Measurements from ENCODE around the gene RPS27. TPM values are rescaled to one million over a fixed set of nuclear protein-coding genes. Genes with fewer than 3 reads are reported as not detected.

The RPS27 gene
- total RNA-seq, 2 experiments from 2014 or later, result 2,596 to 2,883 TPM

- Mint-ChIP-seq H3K36me3 (ENCODE audit: low read depth) (peaks cover 19% of the 10 kb centered on the region), H3K27ac (peak within 1 kb of the TSS; percentile 91)
- POLR2A ChIA-PET, result interaction anchor here (0.5 to 2.1 kb wide), 4 partner anchors 17 to 309 kb away, joined by 3 to 13 read pairs (median 4); no protein-coding TSS in a partner anchor
Observed at GRCh38 chr1:153963030-153963849, 27.3 kb upstream of the RPS27 start, which contains the start of gene SLC39A1. Gene SLC39A1, minus strand, starts transcription at chr1:153963537. Its CDS starts 822 bp downstream, at chr1:153962715.

GRCh38 chr1:153963850-153964331 is 26.7 kb upstream of the RPS27 start:
- H3K27me3 Mint-ChIP-seq, result no peaks in the 10 kb centered on the region
- ChIA-PET POLR2A (interaction anchor here (2.1 kb wide), 1 partner anchor 18 kb away, joined by 6 read pairs; no protein-coding TSS in a partner anchor), CTCF (interaction anchor here (1.2 to 2.2 kb wide), 5 partner anchors 10 to 24 kb away, joined by 4 to 13 read pairs (median 7); partner anchors contain the start of genes DENND4B and RAB13)
- H3K4me3 Mint-ChIP-seq, result peak overlapping the region; percentile 81
- peak overlapping the region; percentile 91 for H3K27ac Mint-ChIP-seq
- no peak for DNase-seq
- peaks cover 69% of the 10 kb centered on the region for H3K4me1 Mint-ChIP-seq
- peaks cover 19% of the 10 kb centered on the region for H3K36me3 Mint-ChIP-seq (ENCODE audit: low read depth)
- no peaks in the 10 kb centered on the region for H3K9me3 Mint-ChIP-seq

More at GRCh38 chr1:153963030-153963849, 27.3 kb upstream of the RPS27 start, which contains the start of gene SLC39A1:
- Mint-ChIP-seq H3K9me3 (no peaks in the 10 kb centered on the region), H3K4me1 (peaks cover 68% of the 10 kb centered on the region), H3K4me3 (peak within 1 kb of the TSS; percentile 81), H3K27me3 (no peaks in the 10 kb centered on the region)
- DNase-seq, result peak; percentile 97
- CTCF ChIA-PET, result interaction anchor here (1.2 to 2.2 kb wide), 7 partner anchors 9 to 24 kb away, joined by 4 to 13 read pairs (median 7); partner anchors contain the start of genes DENND4B, JTB and RAB13

- Mint-ChIP-seq H3K27me3 (no peaks in the 10 kb centered on the region), H3K4me3 (peak within 1 kb of the TSS; percentile 88), H3K4me1 (peaks cover 62% of the 10 kb centered on the region), H3K9me3 (no peaks in the 10 kb centered on the region), H3K36me3 (ENCODE audit: low read depth) (peaks cover 4% of the 10 kb centered on the region), H3K27ac (peak within 1 kb of the TSS; percentile 95)
- POLR2A ChIA-PET, result interaction anchor here (0.6 to 1.7 kb wide), 6 partner anchors 9 to 196 kb away, joined by 3 to 9 read pairs (median 5); partner anchors contain the start of genes CRTC2, JTB and RPS27
- CTCF ChIA-PET, result interaction anchor here (0.6 to 3.5 kb wide), 18 partner anchors 9 to 296 kb away, joined by 3 to 25 read pairs (median 3); partner anchors contain the start of genes CRTC2, DENND4B, ILF2 and JTB
- DNase-seq, result peak; percentile 90
Observed at GRCh38 chr1:153967107-153967999, 23.2 kb upstream of the RPS27 start, which contains the start of gene CREB3L4. Gene CREB3L4, plus strand, starts transcription at chr1:153967902. Its CDS starts 624 bp downstream, at chr1:153968526.

- no peak for DNase-seq
- Mint-ChIP-seq H3K27ac (peak overlapping the region; percentile 95), H3K4me1 (peaks cover 63% of the 10 kb centered on the region), H3K4me3 (peak overlapping the region; percentile 88), H3K27me3 (no peaks in the 10 kb centered on the region), H3K36me3 (ENCODE audit: low read depth) (peaks cover 4% of the 10 kb centered on the region), H3K9me3 (no peaks in the 10 kb centered on the region)
- ChIA-PET POLR2A (interaction anchor here (0.7 to 1.7 kb wide), 3 partner anchors 10 to 22 kb away, joined by 3 to 9 read pairs (median 6); partner anchors contain the start of genes JTB and RPS27), CTCF (interaction anchor here (0.6 to 3.5 kb wide), 13 partner anchors 8 to 288 kb away, joined by 3 to 25 read pairs (median 3); partner anchors contain the start of genes CRTC2, DENND4B, JTB and RAB13)
Observed at GRCh38 chr1:153968000-153968363, 22.6 kb upstream of the RPS27 start.

- no peaks in the 10 kb centered on the region for H3K9me3 Mint-ChIP-seq
- CTCF ChIA-PET, result interaction anchor here (0.8 to 3.5 kb wide), 7 partner anchors 10 to 289 kb away, joined by 3 to 25 read pairs (median 3); partner anchors contain the start of genes DENND4B, JTB, RAB13 and SLC27A3
- peaks cover 66% of the 10 kb centered on the region for H3K4me1 Mint-ChIP-seq
- peak overlapping the region; percentile 88 for H3K4me3 Mint-ChIP-seq
- DNase-seq, result no peak
- H3K27ac Mint-ChIP-seq, result peak overlapping the region; percentile 95
- no peaks in the 10 kb centered on the region for H3K27me3 Mint-ChIP-seq
- H3K36me3 Mint-ChIP-seq (ENCODE audit: low read depth), result peaks cover 7% of the 10 kb centered on the region
- POLR2A ChIA-PET, result interaction anchor here (0.8 kb wide), 1 partner anchor 22 kb away, joined by 3 read pairs; the partner anchor contains the start of gene RPS27
Observed at GRCh38 chr1:153968408-153968807, 22.2 kb upstream of the RPS27 start.

- H3K9me3 Mint-ChIP-seq, result no peaks in the 10 kb centered on the region
- H3K36me3 Mint-ChIP-seq (ENCODE audit: low read depth), result peaks cover 12% of the 10 kb centered on the region
- DNase-seq, result no peak
- H3K27me3 Mint-ChIP-seq, result no peaks in the 10 kb centered on the region
- peak overlapping the region; percentile 54 for H3K27ac Mint-ChIP-seq
- ChIA-PET POLR2A (no interaction called here), CTCF (interaction anchor here (0.6 to 2.9 kb wide), 5 partner anchors 9 to 188 kb away, joined by 3 to 14 read pairs (median 3); partner anchors contain the start of gene JTB)
- no peak overlapping the region for H3K4me3 Mint-ChIP-seq
- H3K4me1 Mint-ChIP-seq, result peaks cover 63% of the 10 kb centered on the region
Observed at GRCh38 chr1:153968972-153969371, 21.6 kb upstream of the RPS27 start.

- Mint-ChIP-seq H3K27me3 (no peaks in the 10 kb centered on the region), H3K9me3 (no peaks in the 10 kb centered on the region), H3K36me3 (ENCODE audit: low read depth) (peaks cover 24% of the 10 kb centered on the region), H3K4me1 (peaks cover 67% of the 10 kb centered on the region), H3K27ac (no peak overlapping the region), H3K4me3 (no peak overlapping the region)
- ChIA-PET POLR2A (no interaction called here), CTCF (interaction anchor here (1.2 kb wide), 1 partner anchor 10 kb away, joined by 3 read pairs; no protein-coding TSS in a partner anchor)
- DNase-seq, result no peak
Observed at GRCh38 chr1:153970346-153970745, 20.2 kb upstream of the RPS27 start.

- CTCF ChIA-PET, result interaction anchor here (0.6 to 1.0 kb wide), 4 partner anchors 11 to 313 kb away, joined by 3 read pairs; no protein-coding TSS in a partner anchor
- Mint-ChIP-seq H3K27ac (no peak overlapping the region), H3K27me3 (no peaks in the 10 kb centered on the region), H3K4me1 (peaks cover 63% of the 10 kb centered on the region), H3K4me3 (no peak overlapping the region), H3K9me3 (no peaks in the 10 kb centered on the region), H3K36me3 (ENCODE audit: low read depth) (peaks cover 38% of the 10 kb centered on the region)
- DNase-seq, result no peak
- POLR2A ChIA-PET, result no interaction called here
Observed at GRCh38 chr1:153973071-153973470, 17.5 kb upstream of the RPS27 start.

- CTCF ChIA-PET, result interaction anchor here (0.6 to 1.0 kb wide), 4 partner anchors 8 to 313 kb away, joined by 3 read pairs; no protein-coding TSS in a partner anchor
- H3K36me3 Mint-ChIP-seq (ENCODE audit: low read depth), result peaks cover 38% of the 10 kb centered on the region
- POLR2A ChIA-PET, result no interaction called here
- no peak overlapping the region for H3K27ac Mint-ChIP-seq
- H3K9me3 Mint-ChIP-seq, result no peaks in the 10 kb centered on the region
- DNase-seq, result no peak
- H3K4me1 Mint-ChIP-seq, result peaks cover 64% of the 10 kb centered on the region
- H3K4me3 Mint-ChIP-seq, result no peak overlapping the region
- H3K27me3 Mint-ChIP-seq, result no peaks in the 10 kb centered on the region
Observed at GRCh38 chr1:153973525-153973924, 17.0 kb upstream of the RPS27 start.

GRCh38 chr1:153976819-153977249 is 13.7 kb upstream of the RPS27 start:
- peak overlapping the region; percentile 92 for H3K27ac Mint-ChIP-seq
- DNase-seq, result no peak
- H3K36me3 Mint-ChIP-seq (ENCODE audit: low read depth), result peaks cover 38% of the 10 kb centered on the region
- H3K4me3 Mint-ChIP-seq, result peak overlapping the region; percentile 97
- H3K27me3 Mint-ChIP-seq, result no peaks in the 10 kb centered on the region
- no peaks in the 10 kb centered on the region for H3K9me3 Mint-ChIP-seq
- POLR2A ChIA-PET, result interaction anchor here (0.6 to 1.8 kb wide), 5 partner anchors 10 to 305 kb away, joined by 3 to 9 read pairs (median 3); partner anchors contain the start of genes CREB3L4 and RPS27
- H3K4me1 Mint-ChIP-seq, result peaks cover 54% of the 10 kb centered on the region
- CTCF ChIA-PET, result interaction anchor here (0.6 to 4.8 kb wide), 7 partner anchors 8 to 68 kb away, joined by 3 to 32 read pairs (median 12); partner anchors contain the start of genes CREB3L4, DENND4B, RAB13 and SLC39A1
